Colonic mucosa (tissue), 4 donors: ENCODE results near the gene CAMTA1. TPM values are rescaled to one million over a fixed set of nuclear protein-coding genes. Genes with fewer than 3 reads are reported as not detected.

Experiments
- DNase-seq: peaks from one replicate; pipeline ENCODE4 v3.0.0-alpha.2; 2020
- H3K27ac ChIP-seq: fragments of 200-600 bp; one replicate; pipeline ENCODE4 v1.8.0; 2021
- H3K27me3 ChIP-seq: fragments of 200-600 bp; one replicate; pipeline ENCODE4 v1.8.0; 2021
- H3K36me3 ChIP-seq: fragments of 200-600 bp; one replicate; pipeline ENCODE4 v1.8.0; 2021
- H3K4me1 ChIP-seq: fragments of 200-600 bp; one replicate; pipeline ENCODE4 v1.8.0; 2021; ENCODE audit warnings: mild to moderate bottlenecking
- H3K4me3 ChIP-seq: fragments of 200-600 bp; one replicate; pipeline ENCODE4 v1.8.0; 2021
- H3K9ac ChIP-seq, 2 donors: one replicate each; pipeline ENCODE4 v1.7.0; 2013; ENCODE audit warnings: control low read depth in 2 of 2, low read depth in 2 of 2, low read length in 2 of 2
- H3K9me3 ChIP-seq: fragments of 200-600 bp; one replicate; pipeline ENCODE4 v1.8.0; 2021
- intact Hi-C: fragments of 100-400 bp; cut with DNase I; formaldehyde crosslinking; loops from one replicate; pipeline ENCODE4 v1.14.1; 2022
- total RNA-seq, 2 donors: library from RNA; stranded (reverse); fragmentation: NEBNext Ultra II Directional in 1 of 2; extraction: Animal tissue kit (Norgen Biotek cat#: 25700) in 1 of 2; gene quantifications; one replicate each; pipeline ENCODE4 v1.2.1, GENCODE V29; 2021
- TF ChIP-seq, protein P1 (sequence below): fragments of 200-600 bp; IDR thresholded peaks from one replicate; pipeline ENCODE4 v1.8.0; 2022; ENCODE audit warnings: antibody characterized with exemption, mild to moderate bottlenecking
- donor health status: healthy.
- donor health status: DM: no; HTN: no; CAD: no.
- donor health status: DM: no; HTN: no; CAD: no.

The CAMTA1 gene
- total RNA-seq, 2 donors from 2014 or later = 76.8 to 92.8 TPM

GRCh38 chr1:6761196-6761737 is 24.0 kb upstream of the CAMTA1 start:
- no peak overlapping the region for H3K27ac ChIP-seq
- no peaks in the 10 kb centered on the region for H3K9me3 ChIP-seq
- intact Hi-C loops = no loop called here
- DNase-seq = no peak
- H3K4me1 ChIP-seq = no peaks in the 10 kb centered on the region
- TF ChIP-seq, protein P1, sequence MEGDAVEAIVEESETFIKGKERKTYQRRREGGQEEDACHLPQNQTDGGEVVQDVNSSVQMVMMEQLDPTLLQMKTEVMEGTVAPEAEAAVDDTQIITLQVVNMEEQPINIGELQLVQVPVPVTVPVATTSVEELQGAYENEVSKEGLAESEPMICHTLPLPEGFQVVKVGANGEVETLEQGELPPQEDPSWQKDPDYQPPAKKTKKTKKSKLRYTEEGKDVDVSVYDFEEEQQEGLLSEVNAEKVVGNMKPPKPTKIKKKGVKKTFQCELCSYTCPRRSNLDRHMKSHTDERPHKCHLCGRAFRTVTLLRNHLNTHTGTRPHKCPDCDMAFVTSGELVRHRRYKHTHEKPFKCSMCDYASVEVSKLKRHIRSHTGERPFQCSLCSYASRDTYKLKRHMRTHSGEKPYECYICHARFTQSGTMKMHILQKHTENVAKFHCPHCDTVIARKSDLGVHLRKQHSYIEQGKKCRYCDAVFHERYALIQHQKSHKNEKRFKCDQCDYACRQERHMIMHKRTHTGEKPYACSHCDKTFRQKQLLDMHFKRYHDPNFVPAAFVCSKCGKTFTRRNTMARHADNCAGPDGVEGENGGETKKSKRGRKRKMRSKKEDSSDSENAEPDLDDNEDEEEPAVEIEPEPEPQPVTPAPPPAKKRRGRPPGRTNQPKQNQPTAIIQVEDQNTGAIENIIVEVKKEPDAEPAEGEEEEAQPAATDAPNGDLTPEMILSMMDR = no peak
- no peaks in the 10 kb centered on the region for H3K36me3 ChIP-seq
- H3K9ac ChIP-seq = no peak overlapping the region
- no peak overlapping the region for H3K4me3 ChIP-seq
- H3K27me3 ChIP-seq = no peaks in the 10 kb centered on the region

DNA sequence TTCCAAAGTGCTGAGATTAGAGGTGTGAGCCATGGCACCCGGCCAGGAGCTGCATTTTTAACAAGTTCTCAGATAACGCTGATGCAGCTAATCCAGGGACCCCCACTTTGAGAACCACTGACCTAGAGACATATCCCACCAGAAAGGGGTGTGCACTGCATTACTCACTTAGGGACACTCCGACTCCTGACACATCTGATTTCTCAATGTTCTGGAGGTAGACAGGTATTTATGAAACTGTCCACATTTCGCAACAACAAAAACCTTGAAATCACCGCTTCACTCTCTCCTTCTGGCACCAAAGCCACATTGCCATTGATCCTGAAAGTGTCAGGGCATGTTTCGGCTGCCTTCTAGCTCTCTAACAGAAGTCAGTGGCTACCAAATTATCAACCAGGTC is 23.2 kb upstream of the CAMTA1 start:
- no peak overlapping the region for H3K27ac ChIP-seq
- no peak overlapping the region for H3K9ac ChIP-seq
- intact Hi-C loops = no loop called here
- H3K4me3 ChIP-seq = no peak overlapping the region
- H3K9me3 ChIP-seq = no peaks in the 10 kb centered on the region
- H3K4me1 ChIP-seq = no peaks in the 10 kb centered on the region
- no peaks in the 10 kb centered on the region for H3K36me3 ChIP-seq
- no peak for DNase-seq
- TF ChIP-seq, protein P1 = no peak
- no peaks in the 10 kb centered on the region for H3K27me3 ChIP-seq

GRCh38 chr1:6770751-6771440 is 14.4 kb upstream of the CAMTA1 start:
- TF ChIP-seq, protein P1 = no peak
- intact Hi-C loops = no loop called here
- no peaks in the 10 kb centered on the region for H3K27me3 ChIP-seq
- H3K36me3 ChIP-seq = no peaks in the 10 kb centered on the region
- no peak overlapping the region for H3K9ac ChIP-seq
- no peak overlapping the region for H3K27ac ChIP-seq
- no peak overlapping the region for H3K4me3 ChIP-seq
- no peak for DNase-seq
- H3K4me1 ChIP-seq = no peaks in the 10 kb centered on the region
- H3K9me3 ChIP-seq = no peaks in the 10 kb centered on the region

GRCh38 chr1:6771441-6771769 is 13.8 kb upstream of the CAMTA1 start:
- no peak for DNase-seq
- no peak overlapping the region for H3K4me3 ChIP-seq
- H3K9me3 ChIP-seq = no peaks in the 10 kb centered on the region
- no peaks in the 10 kb centered on the region for H3K4me1 ChIP-seq
- no peak overlapping the region for H3K9ac ChIP-seq
- intact Hi-C loops = no loop called here
- no peaks in the 10 kb centered on the region for H3K27me3 ChIP-seq
- TF ChIP-seq, protein P1 = no peak
- no peak overlapping the region for H3K27ac ChIP-seq
- no peaks in the 10 kb centered on the region for H3K36me3 ChIP-seq

DNA sequence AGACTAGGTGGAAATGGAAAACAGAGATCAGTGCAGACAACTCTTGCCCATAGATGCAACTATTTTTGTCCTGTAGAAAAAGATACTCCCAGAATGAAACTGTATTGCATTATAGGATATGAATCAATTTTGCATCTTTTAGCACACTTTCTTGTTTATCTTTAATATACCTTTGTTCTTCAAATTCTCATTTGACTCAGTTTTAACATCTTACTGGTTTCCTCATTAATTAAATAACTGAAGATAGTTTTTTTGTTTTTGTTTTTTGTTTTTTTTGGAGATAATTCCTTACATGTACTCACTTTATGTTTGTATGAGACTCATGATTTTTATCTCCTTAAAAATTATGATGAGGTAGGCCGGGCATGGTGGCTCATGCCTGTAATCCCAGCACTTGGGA is 10.9 kb upstream of the CAMTA1 start:
- Histone ChIP-seq H3K4me3 (no peak overlapping the region), H3K9ac (no peak overlapping the region), H3K27ac (no peak overlapping the region), H3K9me3 (no peaks in the 10 kb centered on the region), H3K4me1 (no peaks in the 10 kb centered on the region), H3K36me3 (no peaks in the 10 kb centered on the region), H3K27me3 (no peaks in the 10 kb centered on the region)
- intact Hi-C loops = no loop called here
- DNase-seq = no peak
- TF ChIP-seq, protein P1 = no peak
